HG03097 (cell line): ENCODE results near the gene SSMEM1.
"Not testable (repeated sequence)": the region's sequence is repeated elsewhere in the genome, so short reads cannot be mapped to it uniquely, and the experiment has no call there.

Source experiments
- ATAC-seq: cut with Tn5 transposase; IDR thresholded peaks from one replicate; pipeline ENCODE4 v1.9.1; 2021; ENCODE audit not compliant: unreplicated experiment, low FRiP score

The SSMEM1 gene

GRCh38 chr7:130243486-130243885, 35.8 kb downstream of the SSMEM1 start:
- ATAC-seq, result not testable (repeated sequence)

DNA sequence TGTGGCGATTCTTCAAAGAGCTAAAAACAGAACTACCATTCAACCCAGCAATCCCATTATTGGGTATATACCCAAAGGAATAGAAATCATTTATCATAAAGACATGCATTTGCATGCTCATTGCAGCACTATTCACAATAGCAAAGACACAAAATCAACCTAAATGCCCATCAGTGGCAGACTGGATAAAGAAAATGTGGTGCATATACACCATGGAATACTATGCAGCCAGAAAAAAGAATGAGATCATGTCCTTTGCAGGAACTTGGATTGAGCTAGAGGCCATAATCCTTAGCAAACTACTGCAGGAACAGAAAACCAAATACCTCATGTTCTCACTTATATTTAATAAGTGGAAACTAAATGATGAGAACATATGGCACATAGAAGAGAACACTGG, 38.8 kb downstream of the SSMEM1 start:
- ATAC-seq, result not testable (repeated sequence)

DNA sequence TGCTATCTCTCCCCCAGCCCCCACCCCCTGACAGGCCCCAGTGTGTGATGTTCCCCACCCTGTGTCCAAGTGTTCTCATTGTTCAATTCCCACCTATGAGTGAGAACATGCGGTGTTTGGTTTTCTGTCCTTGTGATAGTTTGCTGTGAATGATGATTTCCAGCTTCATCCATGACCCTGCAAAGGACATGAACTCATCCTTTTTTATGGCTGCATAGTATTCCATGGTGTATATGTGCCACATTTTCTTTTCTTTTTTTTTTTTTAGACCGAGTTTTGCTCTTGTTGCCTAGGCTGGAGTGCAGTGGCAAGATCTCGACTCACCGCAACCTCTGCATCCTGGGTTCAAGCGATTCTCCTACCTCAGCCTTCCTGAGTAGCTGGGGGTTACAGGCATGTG, 41.2 kb downstream of the SSMEM1 start:
- not testable (repeated sequence) for ATAC-seq

GRCh38 chr7:130249626-130250025, 42.0 kb downstream of the SSMEM1 start:
- not testable (repeated sequence) for ATAC-seq

- ATAC-seq, result no peak
Measured at GRCh38 chr7:130254555-130254954, 46.9 kb downstream of the SSMEM1 start.

GRCh38 chr7:130256704-130257103, 49.0 kb downstream of the SSMEM1 start:
- ATAC-seq, result no peak

GRCh38 chr7:130258494-130259078, 50.9 kb downstream of the SSMEM1 start:
- ATAC-seq, result no peak

GRCh38 chr7:130262448-130262847, 54.8 kb downstream of the SSMEM1 start:
- ATAC-seq, result no peak

- no peak for ATAC-seq
Measured at GRCh38 chr7:130263130-130263529, 55.5 kb downstream of the SSMEM1 start.
